ENCODE results near the gene MYRFL. TPM values are rescaled to one million over a fixed set of nuclear protein-coding genes. Genes with fewer than 3 reads are reported as not detected.

The MYRFL gene
- total RNA-seq, 3 donors from 2014 or later: 1.3 TPM; not detected in 2

GRCh38 chr12:69835081-69835480 is 10.1 kb downstream of the MYRFL start:
- intact Hi-C loops (cut with DNase I; ENCODE audit: low total_unique reads): no loop called here
- no peak overlapping the region for H3K4me3 ChIP-seq
- H3K27me3 ChIP-seq: no peaks in the 10 kb centered on the region
- no peak overlapping the region for H3K27ac ChIP-seq
- H3K4me1 ChIP-seq: no peaks in the 10 kb centered on the region
- no peaks in the 10 kb centered on the region for H3K9me3 ChIP-seq
- no peak for TF ChIP-seq CTCF (IDR thresholded peaks at IDR 0.05)
- TF ChIP-seq POLR2A (IDR thresholded peaks at IDR 0.05): no peak
- TF ChIP-seq POLR2AphosphoS5 (IDR thresholded peaks at IDR 0.05): no peak
- DNase-seq (ENCODE audit: low spot score in 2 of 2): no peak
- no peaks in the 10 kb centered on the region for H3K36me3 ChIP-seq

- Histone ChIP-seq H3K36me3 (no peaks in the 10 kb centered on the region), H3K4me1 (no peaks in the 10 kb centered on the region), H3K27me3 (no peaks in the 10 kb centered on the region), H3K27ac (no peak overlapping the region), H3K9me3 (no peaks in the 10 kb centered on the region), H3K4me3 (no peak overlapping the region)
- intact Hi-C loops (cut with DNase I; ENCODE audit: low total_unique reads): no loop called here
- no peak for TF ChIP-seq POLR2A (IDR thresholded peaks at IDR 0.05)
- TF ChIP-seq POLR2AphosphoS5 (IDR thresholded peaks at IDR 0.05): no peak
- no peak for DNase-seq (ENCODE audit: low spot score in 2 of 2)
Measured at GRCh38 chr12:69836015-69836414, 11.0 kb downstream of the MYRFL start.

GRCh38 chr12:69837191-69837590 is 12.2 kb downstream of the MYRFL start:
- Histone ChIP-seq H3K4me1 (no peaks in the 10 kb centered on the region), H3K27me3 (no peaks in the 10 kb centered on the region), H3K4me3 (no peak overlapping the region), H3K9me3 (no peaks in the 10 kb centered on the region), H3K27ac (no peak overlapping the region), H3K36me3 (no peaks in the 10 kb centered on the region)
- no peak for DNase-seq (ENCODE audit: low spot score in 2 of 2)
- intact Hi-C loops (cut with DNase I; ENCODE audit: low total_unique reads): no loop called here
- TF ChIP-seq POLR2A (IDR thresholded peaks at IDR 0.05): no peak
- no peak for TF ChIP-seq POLR2AphosphoS5 (IDR thresholded peaks at IDR 0.05)

GRCh38 chr12:69837657-69838415 is 12.8 kb downstream of the MYRFL start:
- Histone ChIP-seq H3K4me1 (no peaks in the 10 kb centered on the region), H3K4me3 (no peak overlapping the region), H3K27me3 (no peaks in the 10 kb centered on the region), H3K9me3 (no peaks in the 10 kb centered on the region), H3K36me3 (no peaks in the 10 kb centered on the region), H3K27ac (no peak overlapping the region)
- intact Hi-C loops (cut with DNase I; ENCODE audit: low total_unique reads): no loop called here
- TF ChIP-seq POLR2AphosphoS5 (IDR thresholded peaks at IDR 0.05) (no peak), POLR2A (IDR thresholded peaks at IDR 0.05) (no peak), CTCF (IDR thresholded peaks at IDR 0.05) (no peak)
- no peak for DNase-seq (ENCODE audit: low spot score in 2 of 2)

GRCh38 chr12:69840727-69841126 is 15.7 kb downstream of the MYRFL start:
- Histone ChIP-seq H3K9me3 (no peaks in the 10 kb centered on the region), H3K4me1 (no peaks in the 10 kb centered on the region), H3K27me3 (no peaks in the 10 kb centered on the region), H3K27ac (no peak overlapping the region), H3K4me3 (no peak overlapping the region), H3K36me3 (no peaks in the 10 kb centered on the region)
- intact Hi-C loops (cut with DNase I; ENCODE audit: low total_unique reads): no loop called here
- no peak for DNase-seq (ENCODE audit: low spot score in 2 of 2)
- TF ChIP-seq CTCF (IDR thresholded peaks at IDR 0.05) (no peak), POLR2AphosphoS5 (IDR thresholded peaks at IDR 0.05) (no peak), POLR2A (IDR thresholded peaks at IDR 0.05) (no peak)

- intact Hi-C loops (cut with DNase I; ENCODE audit: low total_unique reads): no loop called here
- Histone ChIP-seq H3K4me1 (no peaks in the 10 kb centered on the region), H3K36me3 (no peaks in the 10 kb centered on the region), H3K4me3 (no peak overlapping the region), H3K9me3 (no peaks in the 10 kb centered on the region), H3K27me3 (no peaks in the 10 kb centered on the region), H3K27ac (no peak overlapping the region)
- DNase-seq (ENCODE audit: low spot score in 2 of 2): no peak
- TF ChIP-seq POLR2AphosphoS5 (IDR thresholded peaks at IDR 0.05) (no peak), CTCF (IDR thresholded peaks at IDR 0.05) (no peak), POLR2A (IDR thresholded peaks at IDR 0.05) (no peak)
Measured at GRCh38 chr12:69843608-69844007, 18.6 kb downstream of the MYRFL start.

All from breast epithelium (tissue), 4 donors.